ENCODE measurements around the gene PLXDC1.
A peak's percentile ranks its signal among the peaks of the same experiment; 100 is the strongest.

The PLXDC1 gene

GRCh38 chr17:39082482-39082881 lies 69.0 kb downstream of the PLXDC1 start (continued):
- no peak for TF ChIP-seq ZNF239 (tag by site-specific recombination; IDR thresholded peaks at IDR 0.05)
- no peak for TF ChIP-seq ZNF610 (tag by site-specific recombination; IDR thresholded peaks at IDR 0.05; ENCODE audit: borderline replicate concordance)
- no peak for TF ChIP-seq ATF2 (tag by site-specific recombination; IDR thresholded peaks at IDR 0.05; ENCODE audit: low read depth)
- peak; percentile 49; the same call in 1 of the 2 replicates for TF ChIP-seq WT1 (tag by site-specific recombination; IDR thresholded peaks at IDR 0.05)
- TF ChIP-seq MEIS1 (CRISPR knock-in tag; IDR thresholded peaks at IDR 0.05; ENCODE audit: borderline replicate concordance), result no peak
- no peak for TF ChIP-seq ZIC2 (tag by site-specific recombination; IDR thresholded peaks at IDR 0.05)
- TF ChIP-seq IKZF3 (tag by site-specific recombination; IDR thresholded peaks at IDR 0.05), result no peak
- no peak for TF ChIP-seq HOXA7 (CRISPR knock-in tag; IDR thresholded peaks at IDR 0.05; ENCODE audit: borderline replicate concordance)
- TF ChIP-seq ZNF777 (tag by site-specific recombination; IDR thresholded peaks at IDR 0.05; ENCODE audit: borderline replicate concordance), result no peak
- TF ChIP-seq, protein P1, sequence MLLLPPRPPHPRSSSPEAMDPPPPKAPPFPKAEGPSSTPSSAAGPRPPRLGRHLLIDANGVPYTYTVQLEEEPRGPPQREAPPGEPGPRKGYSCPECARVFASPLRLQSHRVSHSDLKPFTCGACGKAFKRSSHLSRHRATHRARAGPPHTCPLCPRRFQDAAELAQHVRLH (tag by site-specific recombination; IDR thresholded peaks at IDR 0.05), result no peak
- TF ChIP-seq ZNF391 (tag by site-specific recombination; IDR thresholded peaks at IDR 0.05; ENCODE audit: borderline replicate concordance, low read depth), result no peak
- peak; percentile 11; the same call in 1 of the 2 replicates for TF ChIP-seq GLIS1 (tag by site-specific recombination; IDR thresholded peaks at IDR 0.05)
- no peak for TF ChIP-seq ZNF423 (tag by site-specific recombination; IDR thresholded peaks at IDR 0.05)
- no peak for TF ChIP-seq ZNF561 (tag by site-specific recombination; IDR thresholded peaks at IDR 0.05; ENCODE audit: borderline replicate concordance)
- no peak for TF ChIP-seq ZNF837 (tag by site-specific recombination; IDR thresholded peaks at IDR 0.05)
- peak; percentile 91 for TF ChIP-seq FEZF1 (tag by site-specific recombination; IDR thresholded peaks at IDR 0.05)
- TF ChIP-seq ZXDB (tag by site-specific recombination; IDR thresholded peaks at IDR 0.05), result no peak
- no peak for TF ChIP-seq SALL2 (tag by site-specific recombination; IDR thresholded peaks at IDR 0.05; ENCODE audit: borderline replicate concordance)
- no peak for TF ChIP-seq ZNF354C (tag by site-specific recombination; IDR thresholded peaks at IDR 0.05; ENCODE audit: borderline replicate concordance, low read depth)
- no peak for TF ChIP-seq ZNF274 (IDR thresholded peaks at IDR 0.05; ENCODE audit: low read length)
- TF ChIP-seq ZNF274 (tag by site-specific recombination; IDR thresholded peaks at IDR 0.05; ENCODE audit: borderline replicate concordance), result no peak
- no peak for TF ChIP-seq ZNF416 (tag by site-specific recombination; IDR thresholded peaks at IDR 0.05)
- TF ChIP-seq ZNF155 (tag by site-specific recombination; IDR thresholded peaks at IDR 0.05), result no peak
- no peak for TF ChIP-seq ZNF214 (tag by site-specific recombination; IDR thresholded peaks at IDR 0.05; ENCODE audit: borderline replicate concordance)
- 0 out of 2 replicates have a peak, but pooled peaks have one; percentile 20 for TF ChIP-seq ZNF24 (tag by site-specific recombination; IDR thresholded peaks at IDR 0.05)
- TF ChIP-seq, protein P2, sequence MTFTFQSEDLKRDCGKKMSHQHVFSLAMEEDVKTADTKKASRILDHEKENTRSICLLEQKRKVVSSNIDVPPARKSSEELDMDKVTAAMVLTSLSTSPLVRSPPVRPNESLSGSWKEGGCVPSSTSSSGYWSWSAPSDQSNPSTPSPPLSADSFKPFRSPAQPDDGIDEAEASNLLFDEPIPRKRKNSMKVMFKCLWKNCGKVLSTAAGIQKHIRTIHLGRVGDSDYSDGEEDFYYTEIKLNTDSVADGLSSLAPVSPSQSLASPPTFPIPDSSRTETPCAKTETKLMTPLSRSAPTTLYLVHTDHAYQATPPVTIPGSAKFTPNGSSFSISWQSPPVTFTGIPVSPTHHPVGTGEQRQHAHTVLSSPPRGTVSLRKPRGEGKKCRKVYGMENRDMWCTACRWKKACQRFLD (tag by site-specific recombination; IDR thresholded peaks at IDR 0.05), result no peak
- TF ChIP-seq ZNF223 (tag by site-specific recombination; IDR thresholded peaks at IDR 0.05), result no peak
- TF ChIP-seq YY2 (tag by site-specific recombination; IDR thresholded peaks at IDR 0.05), result no peak
- TF ChIP-seq PRDM1 (tag by site-specific recombination; IDR thresholded peaks at IDR 0.05), result no peak
- no peak for TF ChIP-seq ZNF10 (tag by site-specific recombination; IDR thresholded peaks at IDR 0.05)
- no peak for TF ChIP-seq ZFP41 (tag by site-specific recombination; IDR thresholded peaks at IDR 0.05; ENCODE audit: borderline replicate concordance)
- TF ChIP-seq ZFP37 (tag by site-specific recombination; IDR thresholded peaks at IDR 0.05), result no peak
- TF ChIP-seq, protein P3, sequence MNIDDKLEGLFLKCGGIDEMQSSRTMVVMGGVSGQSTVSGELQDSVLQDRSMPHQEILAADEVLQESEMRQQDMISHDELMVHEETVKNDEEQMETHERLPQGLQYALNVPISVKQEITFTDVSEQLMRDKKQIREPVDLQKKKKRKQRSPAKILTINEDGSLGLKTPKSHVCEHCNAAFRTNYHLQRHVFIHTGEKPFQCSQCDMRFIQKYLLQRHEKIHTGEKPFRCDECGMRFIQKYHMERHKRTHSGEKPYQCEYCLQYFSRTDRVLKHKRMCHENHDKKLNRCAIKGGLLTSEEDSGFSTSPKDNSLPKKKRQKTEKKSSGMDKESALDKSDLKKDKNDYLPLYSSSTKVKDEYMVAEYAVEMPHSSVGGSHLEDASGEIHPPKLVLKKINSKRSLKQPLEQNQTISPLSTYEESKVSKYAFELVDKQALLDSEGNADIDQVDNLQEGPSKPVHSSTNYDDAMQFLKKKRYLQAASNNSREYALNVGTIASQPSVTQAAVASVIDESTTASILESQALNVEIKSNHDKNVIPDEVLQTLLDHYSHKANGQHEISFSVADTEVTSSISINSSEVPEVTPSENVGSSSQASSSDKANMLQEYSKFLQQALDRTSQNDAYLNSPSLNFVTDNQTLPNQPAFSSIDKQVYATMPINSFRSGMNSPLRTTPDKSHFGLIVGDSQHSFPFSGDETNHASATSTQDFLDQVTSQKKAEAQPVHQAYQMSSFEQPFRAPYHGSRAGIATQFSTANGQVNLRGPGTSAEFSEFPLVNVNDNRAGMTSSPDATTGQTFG (tag by site-specific recombination; IDR thresholded peaks at IDR 0.05; ENCODE audit: borderline replicate concordance), result no peak
- no peak for TF ChIP-seq ZNF335 (tag by site-specific recombination; conservative IDR thresholded peaks at IDR 0.05)
- no peak for TF ChIP-seq ZNF513 (tag by site-specific recombination; IDR thresholded peaks at IDR 0.05)
